ENCODE results near the gene MAGEF1. TPM values are rescaled to one million over a fixed set of nuclear protein-coding genes. Genes with fewer than 3 reads are reported as not detected.

Gene MAGEF1
- total and polyA plus RNA-seq, 11 donors, result 24.7 to 36.4 (median 31.8) TPM

DNA sequence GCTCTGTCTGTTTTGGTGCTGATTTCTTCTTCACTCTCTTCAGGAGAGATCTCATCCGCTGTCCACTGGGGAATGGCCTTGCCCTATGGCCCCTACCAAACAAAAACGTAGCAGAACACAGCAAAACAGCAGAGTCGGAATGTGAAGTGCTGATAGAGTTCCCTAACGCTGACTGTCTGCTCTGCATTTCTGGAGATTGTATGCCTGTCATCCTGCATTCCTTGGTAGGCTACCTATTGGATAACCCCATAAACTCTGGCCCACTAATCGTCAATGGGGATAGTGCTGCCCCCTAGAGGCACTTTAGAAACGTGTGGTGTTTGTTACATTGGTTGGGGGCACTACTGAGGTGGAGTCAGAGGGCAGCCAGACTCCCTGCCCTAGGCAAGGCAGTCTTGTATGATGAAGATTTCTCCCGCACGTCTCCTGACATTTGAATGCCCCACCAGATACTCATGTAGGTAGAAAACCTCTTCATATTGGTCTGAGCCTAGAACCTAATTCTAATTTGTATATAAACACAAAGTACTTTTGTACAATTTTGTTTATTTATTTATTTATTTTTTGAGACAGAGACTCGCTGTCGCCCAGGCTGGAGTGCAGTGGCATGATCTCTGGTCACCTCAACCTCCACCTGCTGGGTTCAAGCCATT lies 15.6 kb upstream of the MAGEF1 start:
- Histone ChIP-seq H3K27me3 (no peaks in the 10 kb centered on the region), H3K9me3 (no peaks in the 10 kb centered on the region), H3K4me3 (no peak overlapping the region), H3K27ac (no peak overlapping the region), H3K4me1 (peaks cover 0 to 13% (median 4%) of the 10 kb centered on the region in 12 donors), H3K36me3 (no peaks in the 10 kb centered on the region)
- TF ChIP-seq, protein P1, sequence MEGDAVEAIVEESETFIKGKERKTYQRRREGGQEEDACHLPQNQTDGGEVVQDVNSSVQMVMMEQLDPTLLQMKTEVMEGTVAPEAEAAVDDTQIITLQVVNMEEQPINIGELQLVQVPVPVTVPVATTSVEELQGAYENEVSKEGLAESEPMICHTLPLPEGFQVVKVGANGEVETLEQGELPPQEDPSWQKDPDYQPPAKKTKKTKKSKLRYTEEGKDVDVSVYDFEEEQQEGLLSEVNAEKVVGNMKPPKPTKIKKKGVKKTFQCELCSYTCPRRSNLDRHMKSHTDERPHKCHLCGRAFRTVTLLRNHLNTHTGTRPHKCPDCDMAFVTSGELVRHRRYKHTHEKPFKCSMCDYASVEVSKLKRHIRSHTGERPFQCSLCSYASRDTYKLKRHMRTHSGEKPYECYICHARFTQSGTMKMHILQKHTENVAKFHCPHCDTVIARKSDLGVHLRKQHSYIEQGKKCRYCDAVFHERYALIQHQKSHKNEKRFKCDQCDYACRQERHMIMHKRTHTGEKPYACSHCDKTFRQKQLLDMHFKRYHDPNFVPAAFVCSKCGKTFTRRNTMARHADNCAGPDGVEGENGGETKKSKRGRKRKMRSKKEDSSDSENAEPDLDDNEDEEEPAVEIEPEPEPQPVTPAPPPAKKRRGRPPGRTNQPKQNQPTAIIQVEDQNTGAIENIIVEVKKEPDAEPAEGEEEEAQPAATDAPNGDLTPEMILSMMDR (IDR thresholded peaks at IDR 0.05), result peak; percentile 66 to 82 (median 72)
- no peak for TF ChIP-seq POLR2A (IDR thresholded peaks at IDR 0.05)
- DNase-seq (peak in 4 of 5 donors; percentile 50 to 66 (median 62)), ATAC-seq (peak; percentile 58 to 95 (median 86))
- intact Hi-C loops (cut with DNase I), result loop anchor here in 5 of 10 donors (1.0 to 5.0 kb wide), 3 partner anchors 50 to 166 kb away; partner anchors contain the start of gene EPHB3 (in 3 of the 5)
- WGBS, 4 donors, result 32 to 39% (median 39%) methylated on average over 10 of the region's 10 CpGs

DNA sequence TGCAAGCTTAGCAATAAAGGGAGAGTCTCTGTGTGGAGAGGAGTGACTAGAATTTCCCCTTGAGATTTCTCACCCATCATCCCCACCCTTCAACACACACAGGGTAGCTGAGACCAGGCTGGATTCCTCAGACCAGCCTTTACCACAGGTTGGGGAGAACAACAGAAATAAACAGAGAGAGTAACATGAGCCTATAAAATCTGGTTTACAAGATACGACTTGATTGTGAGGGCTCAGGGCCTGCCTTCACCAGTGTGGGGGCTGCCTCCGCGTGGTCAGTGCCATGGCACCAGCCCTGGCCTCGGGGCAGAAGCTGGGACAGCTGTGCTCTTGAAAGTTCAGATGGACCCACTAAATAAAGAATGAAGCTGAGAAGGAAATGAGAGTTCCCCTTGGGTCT lies 14.6 kb upstream of the MAGEF1 start:
- no peak overlapping the region for H3K27ac ChIP-seq
- H3K4me3 ChIP-seq, result no peak overlapping the region
- TF ChIP-seq, protein P1 (IDR thresholded peaks at IDR 0.05), result no peak
- no peak for TF ChIP-seq POLR2A (IDR thresholded peaks at IDR 0.05)
- H3K4me1 ChIP-seq, result peaks cover 0 to 13% (median 4%) of the 10 kb centered on the region in 12 donors
- intact Hi-C loops (cut with DNase I), result loop anchor here in 3 of 10 donors (5.0 kb wide), 2 partner anchors 51 to 144 kb away; no protein-coding TSS in a partner anchor
- H3K27me3 ChIP-seq, result no peaks in the 10 kb centered on the region
- no peaks in the 10 kb centered on the region for H3K9me3 ChIP-seq
- WGBS, 4 donors, result 79 to 91% (median 83%) methylated on average over 4 of the region's 4 CpGs
- peak in 1 of 4 donors; percentile 14 for ATAC-seq
- DNase-seq, result no peak
- H3K36me3 ChIP-seq, result no peaks in the 10 kb centered on the region

GRCh38 chr3:184725176-184725719 lies 13.4 kb upstream of the MAGEF1 start:
- Histone ChIP-seq H3K27ac (no peak overlapping the region), H3K27me3 (no peaks in the 10 kb centered on the region), H3K4me1 (peaks cover 0 to 13% (median 4%) of the 10 kb centered on the region in 12 donors), H3K4me3 (no peak overlapping the region), H3K36me3 (no peaks in the 10 kb centered on the region), H3K9me3 (no peaks in the 10 kb centered on the region)
- ATAC-seq (no peak), DNase-seq (no peak)
- 87 to 93% (median 91%) methylated on average over 12 of the region's 12 CpGs for WGBS, 4 donors
- intact Hi-C loops (cut with DNase I), result loop anchor here in 4 of 10 donors (2.0 to 5.0 kb wide), 3 partner anchors 52 to 143 kb away; no protein-coding TSS in a partner anchor
- no peak for TF ChIP-seq POLR2A (IDR thresholded peaks at IDR 0.05)
- TF ChIP-seq, protein P1 (IDR thresholded peaks at IDR 0.05), result no peak

GRCh38 chr3:184724699-184725098 lies 12.8 kb upstream of the MAGEF1 start:
- intact Hi-C loops (cut with DNase I), result loop anchor here in 4 of 10 donors (2.0 to 5.0 kb wide), 3 partner anchors 52 to 142 kb away; no protein-coding TSS in a partner anchor

More at GRCh38 chr3:184724699-184725098, 12.8 kb upstream of the MAGEF1 start:
- Histone ChIP-seq H3K9me3 (no peaks in the 10 kb centered on the region), H3K27ac (no peak overlapping the region), H3K36me3 (no peaks in the 10 kb centered on the region), H3K4me1 (peaks cover 0 to 13% (median 4%) of the 10 kb centered on the region in 12 donors), H3K27me3 (no peaks in the 10 kb centered on the region), H3K4me3 (no peak overlapping the region)
- TF ChIP-seq, protein P1 (IDR thresholded peaks at IDR 0.05), result no peak
- TF ChIP-seq POLR2A (IDR thresholded peaks at IDR 0.05), result no peak
- ATAC-seq (peak in 3 of 4 donors; percentile 36 to 62 (median 58)), DNase-seq (no peak)
- 60 to 72% (median 67%) methylated on average over 4 of the region's 4 CpGs for WGBS, 4 donors
